PC-9 (cell line): ENCODE measurements around the gene DPY19L3. TPM values are rescaled to one million over a fixed set of nuclear protein-coding genes. Genes with fewer than 3 reads are reported as not detected.
"Not testable (repeated sequence)": the region's sequence is repeated elsewhere in the genome, so short reads cannot be mapped to it uniquely, and the experiment has no call there.

Experiments used
- BruUV-seq: library from RNA; stranded (reverse); fragments of 400-500 nt; replicated peaks from 2 replicates; lab custom pipeline; 2021; lab: Mats Ljungman, UMichigan
- CTCF ChIA-PET: fragments of 300-600 bp; sonication (Branson Sonifier 250); formaldehyde crosslinking; loops from one replicate; lab custom pipeline; 2022; ENCODE audit warnings: antibody characterized with exemption; lab: Charles Lee
- POLR2A ChIA-PET: fragments of 300-600 bp; sonication (Branson Sonifier 250); formaldehyde crosslinking; loops from one replicate; lab custom pipeline; 2022; ENCODE audit warnings: antibody characterized with exemption; ENCODE audit not compliant: unreplicated experiment; lab: Charles Lee
- DNase-seq, 2 experiments: peaks; one replicate each; pipeline versions ENCODE4 v3.0.0 to v3.0.0-alpha.2; 2015 to 2022; ENCODE audit warnings: mixed read lengths in 1 of 2
- H2AFZ ChIP-seq: fragments of 200-600 bp; sonication (generic); 2 replicates; pipeline ENCODE4 v1.8.1; 2017; ENCODE audit warnings: antibody characterized with exemption
- H3F3A ChIP-seq: fragments of 200-600 bp; sonication (generic); 2 replicates; pipeline ENCODE4 v1.8.1; 2017; ENCODE audit warnings: antibody characterized with exemption, mild to moderate bottlenecking, low read depth; ENCODE audit not compliant: insufficient read depth
- H3K27ac ChIP-seq: fragments of 200-600 bp; sonication (generic); 2 replicates; pipeline ENCODE4 v1.6.1; 2016; ENCODE audit warnings: mixed run types
- H3K27me3 ChIP-seq: fragments of 200-600 bp; sonication (generic); 2 replicates; pipeline ENCODE4 v1.6.1; 2016; ENCODE audit warnings: low read depth, mixed run types; ENCODE audit not compliant: insufficient read depth
- H3K36me3 ChIP-seq: fragments of 200-600 bp; sonication (generic); 2 replicates; pipeline ENCODE4 v1.6.1; 2016; ENCODE audit warnings: low read depth, mixed run types
- H3K4me1 ChIP-seq: fragments of 200-600 bp; sonication (generic); replicated peaks from 2 replicates; pipeline ENCODE4 v1.6.1; 2016; ENCODE audit warnings: mixed run types; ENCODE audit not compliant: insufficient read depth
- H3K4me2 ChIP-seq: fragments of 200-600 bp; sonication (generic); 2 replicates; pipeline ENCODE4 v1.6.1; 2017; ENCODE audit warnings: mixed run types
- H3K4me3 ChIP-seq: fragments of 200-600 bp; sonication (generic); 2 replicates; pipeline ENCODE4 v1.6.1; 2016; ENCODE audit warnings: mixed run types
- H3K79me2 ChIP-seq: fragments of 200-600 bp; sonication (generic); 2 replicates; pipeline ENCODE4 v1.6.1; 2017; ENCODE audit warnings: low read depth, mixed run types
- H3K9me2 ChIP-seq: fragments of 200-600 bp; sonication (generic); 2 replicates; pipeline ENCODE4 v1.8.1; 2017; ENCODE audit warnings: mild to moderate bottlenecking; ENCODE audit not compliant: insufficient read depth
- H3K9me3 ChIP-seq: fragments of 200-600 bp; sonication (generic); 2 replicates; pipeline ENCODE4 v1.8.1; 2016; ENCODE audit warnings: low read depth; ENCODE audit not compliant: insufficient read depth
- H4K20me1 ChIP-seq: fragments of 200-600 bp; sonication (generic); 2 replicates; pipeline ENCODE4 v1.8.1; 2017; ENCODE audit not compliant: insufficient read depth
- EZH2 ChIP-seq: fragments of 200-600 bp; sonication (generic); IDR thresholded peaks from 2 replicates; pipeline ENCODE4 v1.8.0; 2017; ENCODE audit warnings: antibody characterized with exemption, low read depth
- intact Hi-C: fragments of 100-400 bp; cut with micrococcal nuclease; formaldehyde crosslinking; loops from one replicate; pipeline ENCODE4 v1.10.0; 2022; ENCODE audit not compliant: unreplicated experiment
- total RNA-seq: library from RNA; stranded (reverse); gene quantifications from 2 replicates; pipeline ENCODE4 v1.2.3, GENCODE V29; 2021
- TF ChIP-seq, protein P1 (sequence below): fragments of 200-600 bp; sonication (generic); conservative IDR thresholded peaks from 2 replicates; pipeline ENCODE4 v1.6.1; 2017; ENCODE audit warnings: mixed run types, antibody characterized with exemption, mild to moderate bottlenecking, moderate library complexity

DPY19L3 gene
- total RNA-seq, 1 experiment from 2014 or later, result 22.3 TPM

DNA sequence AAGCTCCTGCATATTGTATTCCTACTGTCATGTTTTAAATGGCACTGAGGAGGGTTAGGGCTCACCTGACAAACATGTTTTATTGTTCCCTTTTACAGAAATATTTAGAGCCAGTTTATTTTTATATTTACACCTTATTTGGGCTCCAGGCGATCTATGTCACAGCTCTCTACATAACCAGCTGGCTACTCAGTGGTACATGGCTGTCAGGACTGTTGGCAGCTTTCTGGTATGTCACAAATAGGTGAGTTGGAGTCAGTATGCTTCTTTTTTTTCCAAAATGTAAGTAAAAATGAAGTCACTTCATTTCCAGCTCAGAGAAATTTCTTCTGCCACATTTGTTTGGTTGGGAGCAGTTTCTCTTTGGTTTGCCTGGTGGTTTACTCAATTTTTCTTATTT is 31.5 kb downstream of the DPY19L3 start:
- H3K79me2 ChIP-seq, result no peaks in the 10 kb centered on the region
- CTCF ChIA-PET, result no interaction called here
- no peaks in the 10 kb centered on the region for H3K9me2 ChIP-seq
- no peak overlapping the region for H3K4me3 ChIP-seq
- H3K9me3 ChIP-seq, result no peaks in the 10 kb centered on the region
- H4K20me1 ChIP-seq, result no peaks in the 10 kb centered on the region
- intact Hi-C loops, result no loop called here
- no peak overlapping the region for H3K4me2 ChIP-seq
- H3F3A ChIP-seq, result no peaks in the 10 kb centered on the region
- H3K27ac ChIP-seq, result no peak overlapping the region
- TF ChIP-seq, protein P1, sequence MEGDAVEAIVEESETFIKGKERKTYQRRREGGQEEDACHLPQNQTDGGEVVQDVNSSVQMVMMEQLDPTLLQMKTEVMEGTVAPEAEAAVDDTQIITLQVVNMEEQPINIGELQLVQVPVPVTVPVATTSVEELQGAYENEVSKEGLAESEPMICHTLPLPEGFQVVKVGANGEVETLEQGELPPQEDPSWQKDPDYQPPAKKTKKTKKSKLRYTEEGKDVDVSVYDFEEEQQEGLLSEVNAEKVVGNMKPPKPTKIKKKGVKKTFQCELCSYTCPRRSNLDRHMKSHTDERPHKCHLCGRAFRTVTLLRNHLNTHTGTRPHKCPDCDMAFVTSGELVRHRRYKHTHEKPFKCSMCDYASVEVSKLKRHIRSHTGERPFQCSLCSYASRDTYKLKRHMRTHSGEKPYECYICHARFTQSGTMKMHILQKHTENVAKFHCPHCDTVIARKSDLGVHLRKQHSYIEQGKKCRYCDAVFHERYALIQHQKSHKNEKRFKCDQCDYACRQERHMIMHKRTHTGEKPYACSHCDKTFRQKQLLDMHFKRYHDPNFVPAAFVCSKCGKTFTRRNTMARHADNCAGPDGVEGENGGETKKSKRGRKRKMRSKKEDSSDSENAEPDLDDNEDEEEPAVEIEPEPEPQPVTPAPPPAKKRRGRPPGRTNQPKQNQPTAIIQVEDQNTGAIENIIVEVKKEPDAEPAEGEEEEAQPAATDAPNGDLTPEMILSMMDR, result no peak
- TF ChIP-seq EZH2, result no peak
- no peaks in the 10 kb centered on the region for H3K27me3 ChIP-seq
- POLR2A ChIA-PET, result no interaction called here
- H3K4me1 ChIP-seq, result no peaks in the 10 kb centered on the region
- no TSS peak for BruUV-seq
- no peak overlapping the region for H2AFZ ChIP-seq
- no peak for DNase-seq
- H3K36me3 ChIP-seq, result 0 out of 2 replicates have a peak, but pooled peaks cover 10% of the 10 kb centered on the region

DNA sequence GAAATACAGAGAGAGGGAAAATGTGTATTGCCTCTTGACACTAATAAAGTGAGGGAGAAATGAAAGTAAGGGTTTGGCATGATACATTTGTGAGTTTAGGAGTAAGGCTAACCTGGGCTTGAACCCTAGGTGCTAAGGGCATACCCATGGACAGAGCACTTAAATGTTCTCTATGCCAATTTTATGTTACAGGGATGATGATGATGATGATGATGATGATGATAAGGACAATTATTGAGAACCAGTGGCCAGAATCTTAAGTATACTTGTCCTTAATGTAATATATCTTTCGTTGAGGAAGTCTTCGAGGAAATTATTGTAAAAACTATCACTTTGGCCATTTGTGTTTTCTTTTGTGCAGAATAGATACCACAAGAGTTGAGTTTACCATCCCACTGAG is 33.2 kb downstream of the DPY19L3 start:
- CTCF ChIA-PET, result no interaction called here
- intact Hi-C loops, result no loop called here
- H3K4me2 ChIP-seq, result no peak overlapping the region
- TF ChIP-seq, protein P1, result no peak
- no peak for TF ChIP-seq EZH2
- H3K27ac ChIP-seq, result no peak overlapping the region
- no peak for DNase-seq
- no peak overlapping the region for H2AFZ ChIP-seq
- H3K27me3 ChIP-seq, result no peaks in the 10 kb centered on the region
- H3K4me3 ChIP-seq, result no peak overlapping the region
- no peaks in the 10 kb centered on the region for H3K4me1 ChIP-seq
- H3F3A ChIP-seq, result no peaks in the 10 kb centered on the region
- H3K36me3 ChIP-seq, result 0 out of 2 replicates have a peak, but pooled peaks cover 10% of the 10 kb centered on the region
- POLR2A ChIA-PET, result no interaction called here
- H4K20me1 ChIP-seq, result no peaks in the 10 kb centered on the region
- BruUV-seq, result no TSS peak
- no peaks in the 10 kb centered on the region for H3K79me2 ChIP-seq
- no peaks in the 10 kb centered on the region for H3K9me3 ChIP-seq
- no peaks in the 10 kb centered on the region for H3K9me2 ChIP-seq

DNA sequence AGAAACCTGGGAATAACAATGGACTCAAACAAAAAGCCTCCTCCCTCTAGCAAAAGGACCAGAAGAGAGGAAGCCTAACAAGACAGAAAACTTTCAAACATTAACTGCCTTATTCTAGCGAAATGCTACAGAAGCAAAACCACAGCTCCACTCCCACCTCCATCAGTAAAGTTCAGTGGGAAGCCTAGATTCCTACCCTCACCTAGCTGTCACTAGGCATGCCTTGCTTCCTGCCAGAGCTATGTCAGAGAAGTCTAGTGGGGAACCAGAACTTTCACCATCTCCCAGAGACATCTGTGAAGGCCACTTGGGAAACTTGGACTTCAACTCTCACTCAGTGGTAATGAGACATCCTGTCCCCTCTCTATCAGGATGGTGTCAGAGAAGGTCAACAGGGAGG is 37.1 kb downstream of the DPY19L3 start:
- no peaks in the 10 kb centered on the region for H3K4me1 ChIP-seq
- ChIA-PET CTCF (no interaction called here), POLR2A (no interaction called here)
- TF ChIP-seq, protein P1, result no peak
- no peak for TF ChIP-seq EZH2
- H3K79me2 ChIP-seq, result no peaks in the 10 kb centered on the region
- no peak overlapping the region for H3K27ac ChIP-seq
- H3K27me3 ChIP-seq, result no peaks in the 10 kb centered on the region
- no peak overlapping the region for H3K4me2 ChIP-seq
- H3F3A ChIP-seq, result no peaks in the 10 kb centered on the region
- H3K9me2 ChIP-seq, result no peaks in the 10 kb centered on the region
- H4K20me1 ChIP-seq, result no peaks in the 10 kb centered on the region
- no peak overlapping the region for H2AFZ ChIP-seq
- H3K36me3 ChIP-seq, result 0 out of 2 replicates have a peak, but pooled peaks cover 10% of the 10 kb centered on the region
- no TSS peak for BruUV-seq
- no peak for DNase-seq
- H3K9me3 ChIP-seq, result no peaks in the 10 kb centered on the region
- no peak overlapping the region for H3K4me3 ChIP-seq
- intact Hi-C loops, result no loop called here

DNA sequence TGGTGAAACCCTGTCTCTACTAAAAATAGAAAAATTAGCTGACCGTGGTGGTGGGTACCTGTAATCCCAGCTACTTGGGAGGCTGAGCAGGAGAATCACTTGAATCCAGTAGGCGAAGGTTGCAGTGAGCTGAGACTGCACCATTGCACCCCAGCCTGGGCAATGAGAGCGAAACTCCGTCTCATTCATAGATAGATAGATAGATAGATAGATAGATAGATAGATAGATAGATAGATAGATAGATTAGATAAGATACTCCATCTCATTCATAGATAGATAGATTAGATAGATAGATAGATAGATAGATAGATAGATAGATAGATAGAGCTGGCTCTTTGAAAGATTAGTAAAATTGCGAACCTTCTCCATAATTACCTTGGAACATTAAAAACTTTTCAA is 42.0 kb downstream of the DPY19L3 start:
- H2AFZ ChIP-seq, H4K20me1 ChIP-seq, BruUV-seq, H3K4me3 ChIP-seq, CTCF ChIA-PET, H3K4me2 ChIP-seq, POLR2A ChIA-PET, intact Hi-C loops, H3K27me3 ChIP-seq, H3K9me2 ChIP-seq, DNase-seq, H3K79me2 ChIP-seq, H3K4me1 ChIP-seq, H3K9me3 ChIP-seq, H3K36me3 ChIP-seq, H3K27ac ChIP-seq, H3F3A ChIP-seq: not testable (repeated sequence)
